Measurements from ENCODE around the gene BICD2.
A peak's percentile ranks its signal among the peaks of the same experiment; 100 is the strongest.

The BICD2 gene

DNA sequence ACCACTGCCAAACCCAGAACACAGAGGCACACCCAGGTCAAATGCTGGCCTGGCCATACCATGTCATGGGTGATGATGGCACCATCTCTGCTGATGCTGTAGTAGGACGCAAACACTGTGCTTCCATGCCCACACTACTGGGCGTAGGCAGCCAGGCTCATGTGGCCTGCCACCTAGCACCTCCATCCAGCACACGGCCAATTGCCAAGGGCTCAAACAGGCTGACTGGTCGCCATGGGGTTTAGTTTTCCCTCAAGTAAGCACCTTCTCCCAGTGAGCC lies 39.4 kb downstream of the BICD2 start:
- Mint-ChIP-seq H3K4me3 (no peak overlapping the region), H3K36me3 (ENCODE audit: insufficient read depth) (peaks cover 20% of the 10 kb centered on the region), H3K27me3 (no peaks in the 10 kb centered on the region), H3K9me3 (no peaks in the 10 kb centered on the region), H3K27ac (peak overlapping the region; percentile 89 to 93), H3K4me1 (ENCODE audit: low read depth in 2 of 2) (peaks cover 22 to 27% of the 10 kb centered on the region in 2 donors)
- ATAC-seq (replicated peaks): no peak
- DNase-seq: no peak

- Mint-ChIP-seq H3K4me1 (ENCODE audit: low read depth in 2 of 2) (peaks cover 22 to 27% of the 10 kb centered on the region in 2 donors), H3K4me3 (no peak overlapping the region), H3K36me3 (ENCODE audit: insufficient read depth) (peaks cover 25% of the 10 kb centered on the region), H3K27me3 (no peaks in the 10 kb centered on the region), H3K27ac (peak overlapping the region; percentile 41 to 89), H3K9me3 (no peaks in the 10 kb centered on the region)
- ATAC-seq (replicated peaks) (no peak), DNase-seq (no peak)
Observed at GRCh38 chr9:92724528-92725265, 39.9 kb downstream of the BICD2 start.

GRCh38 chr9:92723801-92724323 lies 40.8 kb downstream of the BICD2 start:
- ATAC-seq (replicated peaks): no peak
- Mint-ChIP-seq H3K9me3 (no peaks in the 10 kb centered on the region), H3K27me3 (no peaks in the 10 kb centered on the region), H3K27ac (peak overlapping the region; percentile 7 to 57), H3K4me3 (no peak overlapping the region), H3K4me1 (ENCODE audit: low read depth in 2 of 2) (peaks cover 22 to 23% of the 10 kb centered on the region in 2 donors), H3K36me3 (ENCODE audit: insufficient read depth) (peaks cover 29% of the 10 kb centered on the region)
- no peak for DNase-seq

GRCh38 chr9:92723299-92723625 lies 41.4 kb downstream of the BICD2 start:
- Mint-ChIP-seq H3K27ac (peak overlapping the region in 1 of 2 donors; percentile 57), H3K9me3 (no peaks in the 10 kb centered on the region), H3K4me3 (no peak overlapping the region), H3K36me3 (ENCODE audit: insufficient read depth) (peaks cover 31% of the 10 kb centered on the region), H3K27me3 (no peaks in the 10 kb centered on the region), H3K4me1 (ENCODE audit: low read depth in 2 of 2) (peaks cover 22 to 23% of the 10 kb centered on the region in 2 donors)
- no peak for ATAC-seq (replicated peaks)
- no peak for DNase-seq

- DNase-seq (no peak), ATAC-seq (replicated peaks) (no peak)
- no peak overlapping the region for H3K4me3 Mint-ChIP-seq
- H3K4me1 Mint-ChIP-seq (ENCODE audit: low read depth in 2 of 2): peaks cover 18 to 19% of the 10 kb centered on the region in 2 donors
- peaks cover 33% of the 10 kb centered on the region for H3K36me3 Mint-ChIP-seq (ENCODE audit: insufficient read depth)
- H3K27ac Mint-ChIP-seq: peak overlapping the region; percentile 57 to 74
- H3K9me3 Mint-ChIP-seq: no peaks in the 10 kb centered on the region
- H3K27me3 Mint-ChIP-seq: no peaks in the 10 kb centered on the region
Observed at GRCh38 chr9:92722386-92723298, 42.0 kb downstream of the BICD2 start.

- DNase-seq: no peak
- Mint-ChIP-seq H3K27ac (peak overlapping the region; percentile 69 to 74), H3K4me3 (no peak overlapping the region), H3K9me3 (no peaks in the 10 kb centered on the region), H3K36me3 (ENCODE audit: insufficient read depth) (peaks cover 39% of the 10 kb centered on the region), H3K4me1 (ENCODE audit: low read depth in 2 of 2) (peaks cover 14 to 15% of the 10 kb centered on the region in 2 donors), H3K27me3 (no peaks in the 10 kb centered on the region)
- no peak for ATAC-seq (replicated peaks)
Observed at GRCh38 chr9:92721548-92721947, 43.1 kb downstream of the BICD2 start.

DNA sequence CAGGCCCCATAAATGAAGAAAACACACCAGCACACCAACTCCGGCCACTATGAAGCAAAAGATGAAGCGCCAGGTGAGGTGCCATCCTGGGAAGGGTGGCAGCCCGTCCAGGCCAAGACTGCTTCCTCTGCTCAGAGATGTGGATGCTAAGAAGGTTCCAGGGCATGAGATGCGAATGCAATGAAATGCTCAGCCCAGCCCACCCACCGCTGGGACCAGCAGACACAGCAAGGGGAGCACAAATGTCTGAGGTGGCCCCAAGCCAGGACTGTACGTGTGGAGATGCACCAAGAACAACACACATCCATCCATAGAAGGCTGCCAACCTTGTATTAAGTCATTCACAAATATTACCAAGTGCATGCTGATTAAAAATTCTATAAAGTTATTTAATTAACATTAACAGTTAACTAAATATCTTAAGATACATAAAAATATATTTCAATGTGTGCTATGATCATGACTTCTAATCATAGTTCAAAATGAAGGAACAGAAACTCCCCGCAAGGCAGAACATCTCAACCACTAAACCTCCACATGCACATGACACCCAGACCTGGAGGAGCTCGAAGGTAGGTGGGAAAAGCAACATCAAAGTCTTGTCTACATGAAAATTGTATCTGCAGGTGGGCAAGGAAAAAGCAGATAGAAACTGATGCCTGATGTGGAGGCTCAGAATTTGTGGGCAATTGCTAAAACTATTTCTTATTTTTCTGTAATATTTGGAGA lies 43.7 kb downstream of the BICD2 start:
- Mint-ChIP-seq H3K27ac (peak overlapping the region; percentile 69 to 74), H3K4me3 (no peak overlapping the region), H3K36me3 (ENCODE audit: insufficient read depth) (peaks cover 43% of the 10 kb centered on the region), H3K4me1 (ENCODE audit: low read depth in 2 of 2) (peaks cover 9 to 17% of the 10 kb centered on the region in 2 donors), H3K9me3 (no peaks in the 10 kb centered on the region), H3K27me3 (no peaks in the 10 kb centered on the region)
- ATAC-seq (replicated peaks): no peak
- DNase-seq: no peak

DNA sequence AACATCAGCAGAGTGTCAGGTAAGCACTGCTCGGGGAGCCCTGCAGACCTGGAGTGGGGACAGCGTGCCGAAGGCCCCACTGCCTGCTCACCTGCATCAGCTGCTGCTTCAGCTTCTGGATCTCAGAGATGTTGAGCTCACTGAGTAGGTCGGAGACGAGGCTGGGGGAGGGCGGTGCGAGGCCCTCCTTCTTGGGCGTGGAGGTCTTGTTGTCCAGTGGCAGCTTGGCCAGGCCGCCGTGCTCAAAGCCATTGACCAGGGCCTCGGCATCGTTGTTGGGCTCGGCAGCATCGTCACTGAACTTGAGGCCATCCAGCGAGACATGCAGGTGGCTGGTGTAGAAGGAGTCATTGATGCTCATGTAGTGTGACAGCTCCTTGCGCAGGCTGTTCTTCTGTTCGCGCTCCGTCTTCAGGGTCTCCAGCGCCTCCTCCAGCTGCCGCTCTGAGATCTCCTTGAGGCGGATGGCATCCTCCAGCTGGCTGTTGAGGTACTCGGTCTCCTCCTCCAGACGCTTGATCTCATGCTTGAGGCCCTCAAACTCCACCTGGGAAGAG lies 44.3 kb downstream of the BICD2 start:
- DNase-seq (no peak), ATAC-seq (replicated peaks) (no peak)
- Mint-ChIP-seq H3K4me1 (ENCODE audit: low read depth in 2 of 2) (peaks cover 9 to 14% of the 10 kb centered on the region in 2 donors), H3K4me3 (no peak overlapping the region), H3K27me3 (no peaks in the 10 kb centered on the region), H3K36me3 (ENCODE audit: insufficient read depth) (peaks cover 43% of the 10 kb centered on the region), H3K27ac (peak overlapping the region; percentile 55 to 69), H3K9me3 (no peaks in the 10 kb centered on the region)

DNA sequence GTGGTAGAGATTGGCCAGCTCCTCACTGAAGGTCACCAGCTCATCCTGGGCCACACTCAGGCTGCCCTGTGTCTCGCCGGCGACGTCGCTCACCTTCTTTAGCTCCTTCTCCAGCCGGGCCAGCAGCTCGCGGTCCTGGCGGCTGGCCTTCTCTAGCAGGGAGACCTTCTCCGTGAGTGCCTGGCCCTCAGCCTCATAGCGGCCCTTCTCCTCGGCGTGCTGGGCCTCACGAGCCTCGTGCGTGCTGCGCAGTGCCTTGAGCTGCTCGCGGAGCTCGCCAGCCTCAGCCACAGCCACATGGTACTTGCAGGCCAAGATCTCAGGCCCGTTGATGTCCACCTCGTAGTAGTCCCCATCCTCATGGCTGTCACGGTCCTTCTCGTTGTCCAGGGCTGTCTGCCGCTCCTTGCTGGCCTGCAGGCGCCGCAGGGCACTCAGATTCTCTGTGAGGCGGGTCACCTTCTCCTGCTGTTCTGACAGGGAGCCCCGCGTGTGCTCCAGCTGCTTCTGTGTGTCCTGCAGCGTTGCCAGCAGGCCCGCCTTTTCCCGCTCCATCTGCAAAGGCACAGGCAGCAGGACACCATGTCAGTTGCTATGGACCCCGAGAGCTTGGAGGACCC lies 45.5 kb downstream of the BICD2 start:
- ATAC-seq (replicated peaks) (no peak), DNase-seq (no peak)
- Mint-ChIP-seq H3K4me1 (ENCODE audit: low read depth in 2 of 2) (peaks cover 6 to 11% of the 10 kb centered on the region in 2 donors), H3K27ac (peak overlapping the region in 1 of 2 donors; percentile 35), H3K4me3 (no peak overlapping the region), H3K27me3 (no peaks in the 10 kb centered on the region), H3K36me3 (ENCODE audit: insufficient read depth) (peaks cover 48% of the 10 kb centered on the region), H3K9me3 (no peaks in the 10 kb centered on the region)

- H3K27me3 Mint-ChIP-seq: no peaks in the 10 kb centered on the region
- DNase-seq (no peak), ATAC-seq (replicated peaks) (no peak)
- H3K4me3 Mint-ChIP-seq: no peak overlapping the region
- peak overlapping the region in 1 of 2 donors; percentile 51 for H3K27ac Mint-ChIP-seq
- H3K9me3 Mint-ChIP-seq: no peaks in the 10 kb centered on the region
- H3K4me1 Mint-ChIP-seq (ENCODE audit: low read depth in 2 of 2): peaks cover 8 to 12% of the 10 kb centered on the region in 2 donors
- H3K36me3 Mint-ChIP-seq (ENCODE audit: insufficient read depth): peaks cover 50% of the 10 kb centered on the region
Observed at GRCh38 chr9:92718086-92719001, 46.3 kb downstream of the BICD2 start.

- peaks cover 15 to 17% of the 10 kb centered on the region in 2 donors for H3K4me1 Mint-ChIP-seq (ENCODE audit: low read depth in 2 of 2)
- no peaks in the 10 kb centered on the region for H3K9me3 Mint-ChIP-seq
- H3K4me3 Mint-ChIP-seq: no peak overlapping the region
- no peak for DNase-seq
- no peaks in the 10 kb centered on the region for H3K27me3 Mint-ChIP-seq
- ATAC-seq (replicated peaks): no peak
- H3K36me3 Mint-ChIP-seq (ENCODE audit: insufficient read depth): peaks cover 51% of the 10 kb centered on the region
- peak overlapping the region in 1 of 2 donors; percentile 51 for H3K27ac Mint-ChIP-seq
Observed at GRCh38 chr9:92717201-92718085, 47.2 kb downstream of the BICD2 start.
